DOHH2 (cell line): ENCODE results near the gene HGF.

Experiments used
- EZH2phosphoT487 ChIP-seq: fragments of 200-600 bp; sonication (generic); IDR thresholded peaks from 2 replicates; pipeline ENCODE4 v1.6.1; 2017; ENCODE audit warnings: borderline replicate concordance, mild to moderate bottlenecking, antibody characterized with exemption, low read length, moderate library complexity, mixed read lengths
- TF ChIP-seq, protein P1 (sequence below): fragments of 200-600 bp; sonication (generic); IDR thresholded peaks from one replicate; pipeline ENCODE4 v1.5.1; 2014; ENCODE audit warnings: antibody characterized with exemption, mild to moderate bottlenecking, low read depth, low read length; ENCODE audit not compliant: poor library complexity, severe bottlenecking

DNA sequence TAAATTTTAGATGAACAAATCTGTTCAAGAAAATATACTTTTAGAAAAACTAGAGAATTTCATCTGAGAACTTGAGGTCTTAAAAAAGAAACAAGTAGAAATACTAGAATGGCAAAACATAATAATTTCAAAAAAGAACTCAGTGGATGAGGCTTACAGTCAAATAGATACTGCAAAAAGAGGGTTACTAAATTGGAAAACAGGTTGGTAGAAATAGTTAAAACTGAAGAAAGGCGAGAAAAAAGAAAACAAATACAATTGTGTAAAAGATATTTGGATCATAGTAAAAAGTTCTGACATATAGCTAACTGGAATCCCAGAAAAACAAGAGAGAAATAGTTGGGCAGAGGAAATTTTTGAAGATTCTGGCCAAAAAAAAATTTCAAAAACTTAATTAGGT is 117.6 kb downstream of the HGF start:
- TF ChIP-seq, protein P1, sequence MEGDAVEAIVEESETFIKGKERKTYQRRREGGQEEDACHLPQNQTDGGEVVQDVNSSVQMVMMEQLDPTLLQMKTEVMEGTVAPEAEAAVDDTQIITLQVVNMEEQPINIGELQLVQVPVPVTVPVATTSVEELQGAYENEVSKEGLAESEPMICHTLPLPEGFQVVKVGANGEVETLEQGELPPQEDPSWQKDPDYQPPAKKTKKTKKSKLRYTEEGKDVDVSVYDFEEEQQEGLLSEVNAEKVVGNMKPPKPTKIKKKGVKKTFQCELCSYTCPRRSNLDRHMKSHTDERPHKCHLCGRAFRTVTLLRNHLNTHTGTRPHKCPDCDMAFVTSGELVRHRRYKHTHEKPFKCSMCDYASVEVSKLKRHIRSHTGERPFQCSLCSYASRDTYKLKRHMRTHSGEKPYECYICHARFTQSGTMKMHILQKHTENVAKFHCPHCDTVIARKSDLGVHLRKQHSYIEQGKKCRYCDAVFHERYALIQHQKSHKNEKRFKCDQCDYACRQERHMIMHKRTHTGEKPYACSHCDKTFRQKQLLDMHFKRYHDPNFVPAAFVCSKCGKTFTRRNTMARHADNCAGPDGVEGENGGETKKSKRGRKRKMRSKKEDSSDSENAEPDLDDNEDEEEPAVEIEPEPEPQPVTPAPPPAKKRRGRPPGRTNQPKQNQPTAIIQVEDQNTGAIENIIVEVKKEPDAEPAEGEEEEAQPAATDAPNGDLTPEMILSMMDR, result no peak
- no peak for TF ChIP-seq EZH2phosphoT487
